Measurements from ENCODE around the gene CDC14B.

Gene CDC14B

GRCh38 chr9:96512240-96512639 lies 107.4 kb downstream of the CDC14B start:
- H3K36me3 ChIP-seq (ENCODE audit: control insufficient read depth, insufficient read depth, low read length) = no peaks in the 10 kb centered on the region
- no peak for DNase-seq (ENCODE audit: extremely low read depth, insufficient read length)
- H3K27me3 ChIP-seq (replicated peaks; ENCODE audit: control insufficient read depth, insufficient read depth, low read length) = no peaks in the 10 kb centered on the region
- TF ChIP-seq CTCF (IDR thresholded peaks at IDR 0.05; ENCODE audit: insufficient read depth, low read length, poor library complexity, severe bottlenecking) = no peak
- H3K4me3 ChIP-seq (replicated peaks; ENCODE audit: low read depth, low read length) = no peak overlapping the region

GRCh38 chr9:96510258-96510657 lies 109.4 kb downstream of the CDC14B start:
- no peak for DNase-seq (ENCODE audit: extremely low read depth, insufficient read length)
- no peaks in the 10 kb centered on the region for H3K36me3 ChIP-seq (ENCODE audit: control insufficient read depth, insufficient read depth, low read length)
- no peaks in the 10 kb centered on the region for H3K27me3 ChIP-seq (replicated peaks; ENCODE audit: control insufficient read depth, insufficient read depth, low read length)
- H3K4me3 ChIP-seq (replicated peaks; ENCODE audit: low read depth, low read length) = no peak overlapping the region
- no peak for TF ChIP-seq CTCF (IDR thresholded peaks at IDR 0.05; ENCODE audit: insufficient read depth, low read length, poor library complexity, severe bottlenecking)

DNA sequence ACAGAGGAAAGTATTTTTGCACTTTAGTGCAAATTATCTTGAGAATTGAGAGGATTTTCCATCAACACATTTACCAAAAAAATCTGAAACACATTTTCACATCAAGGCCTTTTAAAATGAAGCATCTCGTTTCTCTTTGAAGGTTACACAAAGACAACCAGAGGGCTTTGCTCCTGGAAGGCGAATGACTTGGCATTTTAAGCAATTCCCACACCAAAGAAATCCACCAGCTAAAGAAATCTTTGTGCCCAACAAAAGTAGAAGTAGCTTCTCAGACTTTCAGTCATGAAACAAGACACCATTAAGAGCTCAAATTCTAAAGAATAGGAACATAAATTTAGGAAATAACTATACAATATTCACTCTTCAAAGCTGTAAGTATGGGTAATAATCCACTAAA lies 109.8 kb downstream of the CDC14B start:
- no peak overlapping the region for H3K4me3 ChIP-seq (replicated peaks; ENCODE audit: low read depth, low read length)
- TF ChIP-seq CTCF (IDR thresholded peaks at IDR 0.05; ENCODE audit: insufficient read depth, low read length, poor library complexity, severe bottlenecking) = no peak
- H3K36me3 ChIP-seq (ENCODE audit: control insufficient read depth, insufficient read depth, low read length) = no peaks in the 10 kb centered on the region
- no peak for DNase-seq (ENCODE audit: extremely low read depth, insufficient read length)
- H3K27me3 ChIP-seq (replicated peaks; ENCODE audit: control insufficient read depth, insufficient read depth, low read length) = no peaks in the 10 kb centered on the region

DNA sequence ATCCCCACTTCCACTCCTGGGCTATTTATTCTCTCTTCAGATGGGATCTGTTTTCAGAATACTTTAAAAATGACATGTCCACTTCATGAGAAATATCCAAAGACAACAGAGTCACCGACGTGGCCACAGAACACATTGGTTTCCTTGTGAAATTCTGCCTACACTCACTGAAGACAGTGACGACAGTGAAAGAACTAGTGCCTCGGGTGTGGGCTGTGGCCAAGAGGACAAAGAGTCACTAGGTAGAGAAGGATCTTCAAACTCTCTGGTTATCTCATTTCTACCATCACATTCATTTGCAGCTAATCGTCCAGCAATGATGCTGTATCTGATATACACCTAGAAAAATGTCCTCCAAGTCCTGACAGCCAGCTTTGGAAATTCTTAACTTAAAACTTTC lies 110.6 kb downstream of the CDC14B start:
- DNase-seq (ENCODE audit: extremely low read depth, insufficient read length) = no peak
- TF ChIP-seq CTCF (IDR thresholded peaks at IDR 0.05; ENCODE audit: insufficient read depth, low read length, poor library complexity, severe bottlenecking) = no peak
- no peak overlapping the region for H3K4me3 ChIP-seq (replicated peaks; ENCODE audit: low read depth, low read length)
- H3K27me3 ChIP-seq (replicated peaks; ENCODE audit: control insufficient read depth, insufficient read depth, low read length) = no peaks in the 10 kb centered on the region
- no peaks in the 10 kb centered on the region for H3K36me3 ChIP-seq (ENCODE audit: control insufficient read depth, insufficient read depth, low read length)

DNA sequence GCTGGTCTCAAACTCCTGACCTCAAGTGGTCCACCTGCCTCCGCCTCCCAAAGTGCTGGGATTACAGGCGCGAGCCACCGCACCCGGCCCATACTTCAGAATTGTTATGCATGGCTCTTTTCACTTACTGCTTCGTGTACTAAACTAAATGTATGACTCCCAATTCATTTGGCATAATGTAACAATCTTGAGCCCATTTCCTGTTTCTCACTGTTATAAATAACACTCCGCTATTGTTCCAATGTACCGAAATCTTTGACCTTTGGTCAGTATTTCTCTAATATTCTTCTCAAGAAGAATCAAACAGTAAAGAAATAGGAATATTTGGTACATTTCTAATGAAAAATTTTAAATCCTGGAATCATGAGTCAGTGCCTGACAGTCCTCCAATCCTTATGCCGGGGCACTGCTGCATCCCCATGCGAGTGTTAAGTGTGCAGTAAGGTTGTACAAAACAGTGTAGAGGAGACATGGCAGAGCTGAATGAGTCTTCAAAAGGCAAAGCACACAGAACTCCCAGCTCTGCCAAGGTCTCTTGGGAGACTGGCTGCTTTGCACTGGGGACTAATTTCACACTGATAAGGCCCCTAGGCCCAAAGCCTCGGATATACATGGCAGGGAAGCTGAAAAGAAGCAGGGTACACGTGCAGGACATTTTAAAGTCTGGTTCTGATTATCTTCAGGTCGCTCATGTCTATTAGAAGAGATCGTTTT lies 111.3 kb downstream of the CDC14B start:
- no peak for TF ChIP-seq CTCF (IDR thresholded peaks at IDR 0.05; ENCODE audit: insufficient read depth, low read length, poor library complexity, severe bottlenecking)
- Histone ChIP-seq H3K4me3 (replicated peaks; ENCODE audit: low read depth, low read length) (no peak overlapping the region), H3K36me3 (ENCODE audit: control insufficient read depth, insufficient read depth, low read length) (no peaks in the 10 kb centered on the region), H3K27me3 (replicated peaks; ENCODE audit: control insufficient read depth, insufficient read depth, low read length) (no peaks in the 10 kb centered on the region)
- DNase-seq (ENCODE audit: extremely low read depth, insufficient read length) = no peak
